ENCODE data around the gene AP1M1. TPM values are rescaled to one million over a fixed set of nuclear protein-coding genes. Genes with fewer than 3 reads are reported as not detected.

The AP1M1 gene
- total RNA-seq, 1 donor from 2014 or later: 39.1 TPM

DNA sequence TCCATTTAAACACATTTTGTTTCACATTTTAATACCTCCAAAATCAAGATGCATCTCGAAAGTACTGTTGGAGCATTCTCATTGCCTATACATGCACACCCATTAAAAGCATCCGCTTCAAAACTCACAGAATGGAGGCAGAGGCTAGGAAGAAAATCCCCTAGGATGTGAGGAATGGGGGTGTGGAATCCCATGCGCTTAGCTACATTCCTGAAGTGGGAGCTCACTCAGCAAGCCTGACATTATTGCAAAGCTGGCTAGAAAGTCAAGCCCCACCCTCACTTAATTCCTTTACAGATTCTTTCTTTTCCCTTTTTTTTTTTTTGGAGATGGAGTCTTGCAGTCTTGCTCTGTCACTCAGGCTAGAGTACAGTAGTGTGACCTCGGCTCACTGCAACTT is 17.1 kb upstream of the AP1M1 start:
- ATAC-seq (no peak), DNase-seq (no peak)
- intact Hi-C loops (cut with micrococcal nuclease): loop anchor here (5.0 kb wide), 1 partner anchor 138 kb away; no protein-coding TSS in a partner anchor

DNA sequence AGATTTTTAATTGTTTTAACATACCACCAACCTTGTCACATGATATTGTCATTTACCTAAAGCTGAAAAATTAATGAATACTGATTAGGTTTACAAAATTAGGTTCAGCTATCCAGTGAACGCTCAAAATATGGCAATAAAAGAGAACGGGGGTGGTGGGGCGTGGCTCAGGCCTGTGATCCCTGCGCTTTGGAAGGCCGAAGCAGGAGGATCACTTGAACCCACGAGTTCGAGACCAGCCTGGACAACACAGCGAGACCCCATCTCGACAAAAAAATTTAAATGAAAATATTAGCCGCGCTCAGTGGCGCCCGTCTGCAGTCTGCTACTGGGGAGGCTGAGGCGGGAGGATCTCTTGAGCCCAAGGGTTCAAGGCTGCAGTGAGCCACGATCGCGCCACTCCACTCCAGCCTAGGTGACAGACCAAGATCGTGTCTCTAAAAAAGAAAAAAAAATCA is 13.0 kb upstream of the AP1M1 start:
- ATAC-seq (no peak), DNase-seq (no peak)
- intact Hi-C loops (cut with micrococcal nuclease): loop anchor here (5.0 kb wide), 1 partner anchor 142 kb away; no protein-coding TSS in a partner anchor

DNA sequence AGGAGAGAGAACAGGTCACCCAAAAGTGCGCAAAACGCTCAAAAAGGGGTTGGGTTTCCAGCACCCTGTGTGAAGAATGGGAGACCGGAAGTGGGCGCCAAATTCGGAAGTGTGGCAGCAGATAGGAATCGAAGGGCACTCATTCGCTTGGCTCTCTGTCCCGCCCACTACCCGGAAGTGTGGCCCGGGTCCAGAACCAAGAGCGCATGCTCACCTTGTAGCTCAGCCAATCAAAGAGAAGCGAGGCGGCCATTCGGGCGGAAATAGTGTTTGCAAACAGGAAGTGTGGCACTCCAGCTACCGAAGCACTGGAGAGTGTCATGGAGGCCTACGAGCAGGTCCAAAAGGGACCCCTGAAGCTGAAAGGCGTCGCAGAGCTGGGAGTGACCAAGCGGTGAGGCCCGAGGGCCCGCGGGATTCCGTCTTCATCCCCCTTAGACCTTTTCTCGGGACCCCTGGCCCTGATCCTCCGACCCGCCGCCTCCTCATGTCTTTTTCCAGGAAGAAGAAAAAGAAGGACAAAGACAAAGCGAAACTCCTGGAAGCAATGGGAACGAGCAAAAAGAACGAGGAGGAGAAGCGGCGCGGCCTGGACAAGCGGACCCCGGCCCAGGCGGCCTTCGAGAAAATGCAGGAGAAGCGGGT is 12.5 kb upstream of the AP1M1 start, which contains the start of gene FAM32A:
TSS of gene FAM32A (plus strand) at position 288 of the 645 bp plus-strand sequence. CDS start at position 321, 33 bp downstream.
- peak; percentile 99 for DNase-seq
- ATAC-seq: peak; percentile 98
- intact Hi-C loops (cut with micrococcal nuclease): no loop called here

DNA sequence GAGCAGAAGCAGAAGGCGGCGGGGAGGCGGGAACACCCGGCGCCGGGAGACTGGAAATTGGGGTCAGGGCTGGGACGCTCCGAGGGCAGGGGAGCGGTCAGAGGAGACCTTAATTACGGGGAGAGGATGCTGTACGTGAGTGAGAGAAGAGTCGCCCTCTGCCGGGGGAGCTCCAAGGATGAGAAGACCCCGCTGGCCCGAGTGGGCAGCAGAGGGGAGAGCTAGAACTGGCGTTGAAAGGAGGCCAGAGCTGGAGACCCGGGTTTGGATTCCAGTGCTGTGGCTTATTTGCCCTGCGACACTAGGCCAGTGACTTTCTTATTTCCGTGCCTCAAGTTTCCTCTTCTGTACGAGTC is 12.0 kb upstream of the AP1M1 start:
- ATAC-seq: peak; percentile 46
- DNase-seq: peak; percentile 55
- intact Hi-C loops (cut with micrococcal nuclease): no loop called here

GRCh38 chr19:16188521-16188920 is 9.2 kb upstream of the AP1M1 start:
- intact Hi-C loops (cut with micrococcal nuclease): no loop called here
- ATAC-seq (no peak), DNase-seq (no peak)

DNA sequence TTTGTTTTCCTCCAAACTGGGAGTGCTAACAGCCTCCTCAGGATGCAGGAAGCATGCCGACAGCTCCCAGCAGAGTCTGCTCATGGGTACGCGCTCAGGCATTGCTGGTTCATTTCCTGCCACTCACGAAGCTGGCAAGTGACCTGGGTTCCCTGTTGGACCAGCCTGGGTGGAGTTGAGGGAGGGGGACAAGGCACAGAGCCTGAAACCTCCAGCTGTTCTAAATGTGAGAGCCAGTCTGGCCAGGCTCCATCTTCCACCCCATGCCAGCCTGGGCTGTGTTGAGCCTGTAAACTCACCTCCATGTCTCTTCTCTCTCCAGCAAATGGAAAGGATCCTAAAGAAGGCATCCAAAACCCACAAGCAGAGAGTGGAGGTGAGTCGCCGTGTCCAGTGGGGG is 7.5 kb upstream of the AP1M1 start:
- ATAC-seq: peak; percentile 9
- intact Hi-C loops (cut with micrococcal nuclease): no loop called here
- no peak for DNase-seq

DNA sequence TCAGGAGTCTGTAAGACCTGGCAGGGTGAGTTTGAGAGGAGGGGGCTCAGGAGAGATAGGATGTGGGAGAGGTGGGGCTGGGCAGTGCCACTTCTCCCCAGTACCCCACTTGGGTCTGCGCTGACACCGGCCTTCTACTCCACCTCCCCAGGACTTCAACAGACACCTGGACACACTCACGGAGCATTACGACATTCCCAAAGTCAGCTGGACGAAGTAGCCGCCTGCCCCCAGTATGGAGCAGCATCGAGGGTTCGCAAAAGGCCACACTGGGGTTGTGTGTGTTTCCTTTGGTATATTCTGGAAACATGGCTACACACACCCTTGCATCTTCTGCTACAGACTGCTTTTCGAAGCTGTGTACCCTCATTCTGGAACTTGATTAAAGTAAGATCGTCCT is 7.0 kb upstream of the AP1M1 start:
- ATAC-seq (no peak), DNase-seq (no peak)

GRCh38 chr19:16191216-16191908 is 6.3 kb upstream of the AP1M1 start:
- no peak for DNase-seq
- no peak for ATAC-seq
- intact Hi-C loops (cut with micrococcal nuclease): no loop called here

More for the DNA sequence above, 7.0 kb upstream of the AP1M1 start:
- intact Hi-C loops (cut with micrococcal nuclease): no loop called here

DNA sequence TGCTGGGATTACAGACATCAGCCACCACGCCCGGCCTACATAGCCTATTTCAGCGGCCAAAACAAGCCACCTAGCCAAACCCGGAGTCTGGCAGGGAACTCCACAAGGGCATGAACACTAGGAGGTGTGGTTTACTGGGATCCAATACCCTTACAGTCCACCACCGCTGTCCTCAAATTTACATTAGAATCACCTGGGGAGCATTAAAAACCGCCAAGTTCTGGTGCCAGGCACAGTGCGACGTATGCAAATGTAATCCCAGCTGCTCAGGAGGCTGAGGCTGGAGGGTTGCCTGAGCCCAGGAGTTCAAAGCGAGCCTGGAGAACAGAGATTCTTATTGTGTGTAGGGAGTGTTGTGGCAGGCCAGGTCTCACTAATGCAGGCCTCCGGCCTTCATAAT is 4.2 kb upstream of the AP1M1 start:
- DNase-seq (no peak), ATAC-seq (no peak)

GRCh38 chr19:16197188-16197621 is 506 bp upstream of the AP1M1 start:
- no peak for DNase-seq
- ATAC-seq: no peak
- intact Hi-C loops (cut with micrococcal nuclease): no loop called here

More for the DNA sequence above, 4.2 kb upstream of the AP1M1 start:
- intact Hi-C loops (cut with micrococcal nuclease): no loop called here

DNA sequence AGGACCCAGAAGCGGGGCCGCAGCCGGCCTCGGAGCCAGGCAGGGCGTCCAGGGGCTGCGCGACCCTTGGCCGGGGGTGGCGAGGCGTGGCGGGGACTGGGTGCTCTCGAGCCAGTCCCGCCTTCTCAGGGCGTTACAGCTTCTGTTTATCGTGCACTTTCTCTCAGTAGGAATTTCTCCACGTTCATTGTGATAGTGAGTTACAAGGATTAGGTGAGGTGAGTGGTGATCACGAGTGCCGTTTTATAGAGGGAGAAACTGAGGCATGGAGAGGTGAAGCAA is 600 bp downstream of the AP1M1 start:
- DNase-seq: no peak
- intact Hi-C loops (cut with micrococcal nuclease): no loop called here
- peak; percentile 4 for ATAC-seq

- intact Hi-C loops (cut with micrococcal nuclease): no loop called here
- no peak for ATAC-seq
- no peak for DNase-seq
Measured at GRCh38 chr19:16199275-16199932, 1.7 kb downstream of the AP1M1 start.

- intact Hi-C loops (cut with micrococcal nuclease): no loop called here
- DNase-seq: no peak
- ATAC-seq: no peak
Measured at GRCh38 chr19:16200038-16201010, 2.6 kb downstream of the AP1M1 start.

- intact Hi-C loops (cut with micrococcal nuclease): no loop called here
- DNase-seq (no peak), ATAC-seq (no peak)
Measured at GRCh38 chr19:16201011-16201391, 3.3 kb downstream of the AP1M1 start.

- DNase-seq: no peak
- no peak for ATAC-seq
- intact Hi-C loops (cut with micrococcal nuclease): no loop called here
Measured at GRCh38 chr19:16202320-16203255, 4.9 kb downstream of the AP1M1 start.

DNA sequence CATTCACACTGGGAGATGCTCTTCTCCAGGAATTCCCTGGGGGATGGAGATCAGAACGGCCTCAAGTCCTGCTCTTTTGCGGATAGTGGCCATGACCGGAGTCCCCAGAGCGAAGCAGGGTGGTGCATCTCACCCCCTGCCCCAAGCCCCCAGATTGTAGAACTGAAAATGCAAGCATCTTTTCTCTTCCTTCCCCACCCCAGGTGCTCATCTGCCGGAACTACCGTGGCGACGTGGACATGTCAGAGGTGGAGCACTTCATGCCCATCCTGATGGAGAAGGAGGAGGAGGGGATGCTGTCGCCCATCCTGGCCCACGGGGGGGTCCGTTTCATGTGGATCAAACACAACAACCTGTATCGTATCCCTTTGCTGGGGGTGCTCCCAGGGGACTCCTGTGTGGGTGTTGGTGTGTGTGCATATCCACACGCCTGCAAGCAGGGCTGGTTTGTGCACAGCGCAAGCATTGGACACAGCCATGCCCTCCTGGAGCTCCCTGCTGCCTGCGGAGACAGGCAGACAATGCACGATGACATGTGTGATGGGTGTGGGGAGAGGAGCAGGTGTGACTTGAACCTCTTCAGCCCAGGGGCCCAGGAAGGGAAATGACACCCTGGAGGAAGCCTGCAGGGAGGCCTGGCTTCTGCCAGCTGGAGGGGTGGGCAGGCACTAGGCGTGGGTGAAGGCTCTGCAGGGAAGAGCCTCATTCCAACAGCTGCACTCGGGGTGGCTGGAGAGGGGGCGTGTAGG is 5.7 kb downstream of the AP1M1 start:
- intact Hi-C loops (cut with micrococcal nuclease): no loop called here
- DNase-seq (no peak), ATAC-seq (no peak)

DNA sequence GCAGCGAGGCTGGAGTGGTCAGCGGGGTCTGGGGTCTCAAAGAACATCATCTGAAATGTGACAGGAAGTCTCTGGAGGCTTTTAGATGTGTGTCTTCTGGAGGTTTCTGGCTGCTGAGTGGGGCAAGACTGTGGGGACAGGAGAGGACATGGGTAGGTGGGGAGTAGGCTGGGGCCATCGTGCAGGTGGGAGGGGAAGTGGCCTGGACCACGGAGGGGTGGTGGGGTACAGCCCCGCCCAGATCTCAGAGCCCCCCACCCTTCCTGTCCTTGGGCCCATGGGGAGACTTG is 6.2 kb downstream of the AP1M1 start:
- intact Hi-C loops (cut with micrococcal nuclease): no loop called here
- no peak for DNase-seq
- ATAC-seq: no peak
